ENCODE measurements around the gene IQCK. TPM values are rescaled to one million over a fixed set of nuclear protein-coding genes. Genes with fewer than 3 reads are reported as not detected.

IQCK gene
- total and polyA plus RNA-seq, 2 donors (not counting 3 experiments of a cell fraction or from before 2014, with no cell fraction given): 17.2 to 18.1 TPM

DNA sequence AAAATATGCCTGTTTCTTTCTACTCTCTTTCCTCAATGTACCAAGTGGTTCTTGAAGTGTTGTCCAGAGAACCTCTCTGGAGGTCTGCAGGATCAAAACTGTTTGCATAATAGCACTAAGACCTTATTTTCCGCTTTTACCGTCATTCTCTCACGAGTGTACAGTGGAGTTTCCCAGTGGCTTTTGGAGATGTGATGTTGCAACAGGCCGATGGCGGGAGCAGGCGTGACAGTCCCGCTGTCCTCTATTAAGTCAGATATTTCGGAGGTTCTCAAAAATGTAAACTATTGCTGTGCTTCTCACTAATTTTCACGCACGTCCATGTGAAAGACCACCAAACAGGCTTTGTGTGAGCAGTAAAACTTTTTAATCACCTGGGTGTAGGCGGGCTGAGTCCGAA, 174.8 kb downstream of the IQCK start:
- TF ChIP-seq POLR2AphosphoS5 (IDR thresholded peaks at IDR 0.05; ENCODE audit: insufficient read depth, low read depth, low read length) (no peak), FOS (IDR thresholded peaks at IDR 0.05; ENCODE audit: borderline replicate concordance, insufficient read depth, low read length) (no peak), POLR2A (IDR thresholded peaks at IDR 0.05; ENCODE audit: low read depth, low read length) (no peak), MYC (IDR thresholded peaks at IDR 0.05; ENCODE audit: low read depth, low read length) (no peak), GATA2 (IDR thresholded peaks at IDR 0.05; ENCODE audit: insufficient read depth, insufficient read length, low read depth, low read length) (no peak), EZH2 (IDR thresholded peaks at IDR 0.05; ENCODE audit: borderline replicate concordance, low read depth, low read length, severe bottlenecking) (no peak), JUN (IDR thresholded peaks at IDR 0.05; ENCODE audit: borderline replicate concordance, insufficient read depth, insufficient read length, low read depth) (no peak)
- TF ChIP-seq, protein P1, sequence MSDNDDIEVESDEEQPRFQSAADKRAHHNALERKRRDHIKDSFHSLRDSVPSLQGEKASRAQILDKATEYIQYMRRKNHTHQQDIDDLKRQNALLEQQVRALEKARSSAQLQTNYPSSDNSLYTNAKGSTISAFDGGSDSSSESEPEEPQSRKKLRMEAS (IDR thresholded peaks at IDR 0.05; ENCODE audit: insufficient read depth, insufficient read length): no peak
- TF ChIP-seq, protein P2, sequence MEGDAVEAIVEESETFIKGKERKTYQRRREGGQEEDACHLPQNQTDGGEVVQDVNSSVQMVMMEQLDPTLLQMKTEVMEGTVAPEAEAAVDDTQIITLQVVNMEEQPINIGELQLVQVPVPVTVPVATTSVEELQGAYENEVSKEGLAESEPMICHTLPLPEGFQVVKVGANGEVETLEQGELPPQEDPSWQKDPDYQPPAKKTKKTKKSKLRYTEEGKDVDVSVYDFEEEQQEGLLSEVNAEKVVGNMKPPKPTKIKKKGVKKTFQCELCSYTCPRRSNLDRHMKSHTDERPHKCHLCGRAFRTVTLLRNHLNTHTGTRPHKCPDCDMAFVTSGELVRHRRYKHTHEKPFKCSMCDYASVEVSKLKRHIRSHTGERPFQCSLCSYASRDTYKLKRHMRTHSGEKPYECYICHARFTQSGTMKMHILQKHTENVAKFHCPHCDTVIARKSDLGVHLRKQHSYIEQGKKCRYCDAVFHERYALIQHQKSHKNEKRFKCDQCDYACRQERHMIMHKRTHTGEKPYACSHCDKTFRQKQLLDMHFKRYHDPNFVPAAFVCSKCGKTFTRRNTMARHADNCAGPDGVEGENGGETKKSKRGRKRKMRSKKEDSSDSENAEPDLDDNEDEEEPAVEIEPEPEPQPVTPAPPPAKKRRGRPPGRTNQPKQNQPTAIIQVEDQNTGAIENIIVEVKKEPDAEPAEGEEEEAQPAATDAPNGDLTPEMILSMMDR (IDR thresholded peaks at IDR 0.05; ENCODE audit: extremely low read depth in 1 of 2, insufficient read depth in 1 of 2, low read depth in 1 of 2, low read length in 2 of 2): no peak
- POLR2A ChIA-PET: no interaction called here
- no peaks in the 10 kb centered on the region for H4K20me1 ChIP-seq (replicated peaks; ENCODE audit: control insufficient read depth, extremely low read depth, insufficient read depth, low read length)
- H3K27me3 ChIP-seq (ENCODE audit: control insufficient read depth in 2 of 2, insufficient read depth in 2 of 2, low read length in 2 of 2): no peaks in the 10 kb centered on the region
- BruUV-seq (replicated peaks): no TSS peak
- no peaks in the 10 kb centered on the region for H3K9me3 ChIP-seq (replicated peaks; ENCODE audit: control insufficient read depth, insufficient read depth, low read length)
- intact Hi-C loops (cut with micrococcal nuclease) (no loop called here), dilution Hi-C loops (cut with MboI; ENCODE audit: extremely low pct_ligation_motif_present, low sequenced_read_pairs) (no loop called here)
- no peak overlapping the region for H3K4me2 ChIP-seq (ENCODE audit: insufficient read depth, low read length)
- H3K36me3 ChIP-seq (ENCODE audit: control insufficient read depth in 2 of 2, extremely low read depth in 1 of 2, insufficient read depth in 2 of 2, low read length in 2 of 2): no peaks in the 10 kb centered on the region
- no peak for FAIRE-seq
- H3K79me2 ChIP-seq (ENCODE audit: control insufficient read depth, insufficient read depth, low read length): no peaks in the 10 kb centered on the region
- H3K9me1 ChIP-seq (replicated peaks; ENCODE audit: control insufficient read depth, extremely low read depth, insufficient read depth, low read length): no peaks in the 10 kb centered on the region
- H3K9ac ChIP-seq (replicated peaks; ENCODE audit: extremely low read depth, insufficient read depth, low read length): no peak overlapping the region
- H3K4me3 ChIP-seq (replicated peaks in 1 of 3; ENCODE audit: insufficient read depth in 1 of 3, low read depth in 1 of 3, low read length in 3 of 3): no peak overlapping the region
- H2AFZ ChIP-seq (ENCODE audit: low read depth, low read length): no peak overlapping the region
- H3K4me1 ChIP-seq (ENCODE audit: control insufficient read depth, extremely low read depth, insufficient read depth, low read length): no peaks in the 10 kb centered on the region
- DNase-seq (ENCODE audit: low read depth, low spot score): no peak
- H3K27ac ChIP-seq (ENCODE audit: insufficient read depth, low read depth, low read length): no peak overlapping the region
- CTCF ChIA-PET: interaction anchor here (0.9 to 2.6 kb wide), 3 partner anchors 14 to 307 kb away, joined by 3 to 13 read pairs (median 4); no protein-coding TSS in a partner anchor

Measured in endothelial cell of umbilical vein (primary cell).